Measurements from ENCODE around the gene ZFR. TPM values are rescaled to one million over a fixed set of nuclear protein-coding genes. Genes with fewer than 3 reads are reported as not detected.

Gene ZFR
- total RNA-seq, 1 experiment from 2014 or later = 85.1 TPM

DNA sequence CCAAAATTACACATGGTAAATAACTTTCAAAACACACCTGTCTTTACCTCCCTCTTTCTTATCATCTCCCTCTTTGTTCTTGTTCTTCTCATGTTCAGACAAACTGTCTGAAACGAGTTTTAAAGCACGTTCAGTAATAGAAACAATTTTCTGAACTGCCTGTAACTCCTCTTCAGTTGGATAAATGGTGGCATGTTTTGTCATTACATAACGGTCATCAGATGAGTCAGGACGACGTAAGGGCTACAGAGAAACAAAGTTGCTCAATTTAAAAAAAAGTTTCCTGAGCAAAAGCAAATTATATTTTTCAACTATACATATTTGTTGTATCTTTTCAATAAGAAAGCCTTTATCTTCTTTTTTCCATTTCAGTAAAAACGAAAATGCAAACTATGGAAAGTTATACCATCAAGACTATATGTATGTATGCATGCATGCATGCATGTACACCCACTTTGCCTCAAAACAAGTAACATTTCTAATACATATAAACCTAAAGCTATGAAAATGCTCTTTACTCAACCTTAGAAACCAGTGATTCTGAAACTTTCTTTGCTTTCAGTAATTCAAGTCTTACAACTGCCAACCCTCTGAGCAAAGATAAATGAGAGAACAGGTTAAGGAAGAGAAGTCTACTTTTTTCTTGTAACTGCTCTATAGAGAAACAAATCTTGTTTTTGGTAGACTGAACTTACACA, 56.0 kb downstream of the ZFR start:
- TF ChIP-seq EZH2 (IDR thresholded peaks at IDR 0.05; ENCODE audit: low read length, unreplicated experiment) (no peak), EZH2phosphoT487 (IDR thresholded peaks at IDR 0.05; ENCODE audit: borderline replicate concordance, low read length) (no peak)
- TF ChIP-seq, protein P1, sequence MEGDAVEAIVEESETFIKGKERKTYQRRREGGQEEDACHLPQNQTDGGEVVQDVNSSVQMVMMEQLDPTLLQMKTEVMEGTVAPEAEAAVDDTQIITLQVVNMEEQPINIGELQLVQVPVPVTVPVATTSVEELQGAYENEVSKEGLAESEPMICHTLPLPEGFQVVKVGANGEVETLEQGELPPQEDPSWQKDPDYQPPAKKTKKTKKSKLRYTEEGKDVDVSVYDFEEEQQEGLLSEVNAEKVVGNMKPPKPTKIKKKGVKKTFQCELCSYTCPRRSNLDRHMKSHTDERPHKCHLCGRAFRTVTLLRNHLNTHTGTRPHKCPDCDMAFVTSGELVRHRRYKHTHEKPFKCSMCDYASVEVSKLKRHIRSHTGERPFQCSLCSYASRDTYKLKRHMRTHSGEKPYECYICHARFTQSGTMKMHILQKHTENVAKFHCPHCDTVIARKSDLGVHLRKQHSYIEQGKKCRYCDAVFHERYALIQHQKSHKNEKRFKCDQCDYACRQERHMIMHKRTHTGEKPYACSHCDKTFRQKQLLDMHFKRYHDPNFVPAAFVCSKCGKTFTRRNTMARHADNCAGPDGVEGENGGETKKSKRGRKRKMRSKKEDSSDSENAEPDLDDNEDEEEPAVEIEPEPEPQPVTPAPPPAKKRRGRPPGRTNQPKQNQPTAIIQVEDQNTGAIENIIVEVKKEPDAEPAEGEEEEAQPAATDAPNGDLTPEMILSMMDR (conservative IDR thresholded peaks at IDR 0.05; ENCODE audit: low read depth, low read length) = no peak
- no TSS peak for BruUV-seq (replicated peaks)
- Histone ChIP-seq H4K20me1 (ENCODE audit: low read length) (no peaks in the 10 kb centered on the region), H3K79me2 (ENCODE audit: low read length) (no peaks in the 10 kb centered on the region), H2AFZ (ENCODE audit: low read length) (no peak overlapping the region), H3F3A (ENCODE audit: low read length, unreplicated experiment) (no peaks in the 10 kb centered on the region), H3K36me3 (ENCODE audit: low read depth, low read length) (peaks cover 88% of the 10 kb centered on the region), H3K9ac (ENCODE audit: low read length) (no peak overlapping the region), H3K9me3 (ENCODE audit: low read length) (no peaks in the 10 kb centered on the region), H3K4me2 (ENCODE audit: low read length) (no peak overlapping the region), H3K9me2 (replicated peaks; ENCODE audit: low read length) (no peaks in the 10 kb centered on the region), H3K4me1 (ENCODE audit: insufficient read depth, low read length) (no peaks in the 10 kb centered on the region), H3K27ac (ENCODE audit: low read length) (no peak overlapping the region), H3K27me3 (ENCODE audit: low read length) (no peaks in the 10 kb centered on the region), H3K4me3 (ENCODE audit: low read length) (no peak overlapping the region)
- intact Hi-C loops (cut with micrococcal nuclease) = no loop called here
- ATAC-seq (no peak), DNase-seq (peak; percentile 7)
- CTCF ChIA-PET = no interaction called here
- POLR2A ChIA-PET (ENCODE audit: unreplicated experiment) = no interaction called here

DNA sequence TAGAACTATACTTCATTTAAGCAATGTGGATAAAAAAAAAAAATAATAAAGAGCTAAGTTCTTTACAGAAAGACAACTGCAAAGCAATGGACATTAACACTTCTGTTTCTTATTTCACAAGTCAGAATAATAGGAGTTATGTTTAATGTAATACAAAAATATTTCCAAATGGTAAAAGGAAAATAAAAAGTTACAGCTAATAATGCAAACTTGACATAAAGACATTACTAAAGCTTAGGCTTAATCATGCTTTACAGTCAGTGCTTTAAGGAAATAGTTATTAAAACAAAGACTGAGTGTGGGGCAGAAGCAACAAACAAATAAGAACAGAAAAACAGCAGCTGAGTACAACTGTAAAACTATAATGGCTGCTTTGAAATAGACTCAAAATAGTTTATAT, 56.7 kb downstream of the ZFR start:
- Histone ChIP-seq H3K27ac (ENCODE audit: low read length) (no peak overlapping the region), H2AFZ (ENCODE audit: low read length) (no peak overlapping the region), H3K4me2 (ENCODE audit: low read length) (no peak overlapping the region), H3K27me3 (ENCODE audit: low read length) (no peaks in the 10 kb centered on the region), H4K20me1 (ENCODE audit: low read length) (no peaks in the 10 kb centered on the region), H3K9ac (ENCODE audit: low read length) (no peak overlapping the region), H3F3A (ENCODE audit: low read length, unreplicated experiment) (no peaks in the 10 kb centered on the region), H3K9me2 (replicated peaks; ENCODE audit: low read length) (no peaks in the 10 kb centered on the region), H3K4me1 (ENCODE audit: insufficient read depth, low read length) (no peaks in the 10 kb centered on the region), H3K79me2 (ENCODE audit: low read length) (no peaks in the 10 kb centered on the region), H3K4me3 (ENCODE audit: low read length) (no peak overlapping the region), H3K9me3 (ENCODE audit: low read length) (no peaks in the 10 kb centered on the region), H3K36me3 (ENCODE audit: low read depth, low read length) (peaks cover 91% of the 10 kb centered on the region)
- intact Hi-C loops (cut with micrococcal nuclease) = no loop called here
- CTCF ChIA-PET = no interaction called here
- POLR2A ChIA-PET (ENCODE audit: unreplicated experiment) = no interaction called here
- DNase-seq (no peak), ATAC-seq (no peak)
- no TSS peak for BruUV-seq (replicated peaks)
- no peak for TF ChIP-seq EZH2phosphoT487 (IDR thresholded peaks at IDR 0.05; ENCODE audit: borderline replicate concordance, low read length)
- TF ChIP-seq, protein P1 (conservative IDR thresholded peaks at IDR 0.05; ENCODE audit: low read depth, low read length) = no peak
- no peak for TF ChIP-seq EZH2 (IDR thresholded peaks at IDR 0.05; ENCODE audit: low read length, unreplicated experiment)

DNA sequence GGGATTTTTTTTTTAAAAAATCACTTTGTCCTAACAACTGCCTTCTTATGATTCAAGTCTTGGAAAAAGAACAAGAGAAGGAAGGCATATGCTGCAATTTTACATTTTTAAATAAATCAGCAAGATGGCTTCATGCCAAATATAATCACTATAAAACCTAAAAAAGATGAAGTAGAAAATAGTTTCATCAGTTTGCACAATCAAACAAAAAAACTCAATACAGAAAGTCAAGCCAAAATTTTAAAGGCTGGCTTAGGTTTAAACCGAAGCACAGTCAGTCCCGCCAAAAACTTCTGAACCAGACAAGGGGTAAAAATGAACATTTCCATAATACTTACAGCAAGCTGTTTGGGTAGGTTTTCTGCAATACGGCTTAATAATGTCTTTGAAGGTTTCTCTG, 57.3 kb downstream of the ZFR start:
- BruUV-seq (replicated peaks) = no TSS peak
- Histone ChIP-seq H2AFZ (ENCODE audit: low read length) (no peak overlapping the region), H3K4me3 (ENCODE audit: low read length) (no peak overlapping the region), H3K4me2 (ENCODE audit: low read length) (no peak overlapping the region), H3F3A (ENCODE audit: low read length, unreplicated experiment) (no peaks in the 10 kb centered on the region), H3K27ac (ENCODE audit: low read length) (no peak overlapping the region), H3K36me3 (ENCODE audit: low read depth, low read length) (peaks cover 86% of the 10 kb centered on the region), H3K9ac (ENCODE audit: low read length) (no peak overlapping the region), H4K20me1 (ENCODE audit: low read length) (no peaks in the 10 kb centered on the region), H3K9me3 (ENCODE audit: low read length) (no peaks in the 10 kb centered on the region), H3K79me2 (ENCODE audit: low read length) (no peaks in the 10 kb centered on the region), H3K27me3 (ENCODE audit: low read length) (no peaks in the 10 kb centered on the region), H3K4me1 (ENCODE audit: insufficient read depth, low read length) (no peaks in the 10 kb centered on the region), H3K9me2 (replicated peaks; ENCODE audit: low read length) (no peaks in the 10 kb centered on the region)
- intact Hi-C loops (cut with micrococcal nuclease) = no loop called here
- CTCF ChIA-PET = no interaction called here
- TF ChIP-seq, protein P1 (conservative IDR thresholded peaks at IDR 0.05; ENCODE audit: low read depth, low read length) = no peak
- TF ChIP-seq EZH2 (IDR thresholded peaks at IDR 0.05; ENCODE audit: low read length, unreplicated experiment) (no peak), EZH2phosphoT487 (IDR thresholded peaks at IDR 0.05; ENCODE audit: borderline replicate concordance, low read length) (no peak)
- ATAC-seq (no peak), DNase-seq (no peak)
- POLR2A ChIA-PET (ENCODE audit: unreplicated experiment) = no interaction called here
